Adipocyte (in vitro differentiated cells): ENCODE results near the gene CLK3.

ENCODE experiments used
- DNase-seq: peaks from one replicate; pipeline ENCODE4 v3.0.0-alpha.2; 2015; ENCODE audit warnings: low read depth
- H3K27me3 ChIP-seq: replicated peaks from 2 replicates; pipeline ENCODE4 v1.7.0; 2013; ENCODE audit warnings: mild to moderate bottlenecking, low read length, moderate library complexity; ENCODE audit not compliant: control insufficient read depth, insufficient read depth
- H3K36me3 ChIP-seq: 2 replicates; pipeline ENCODE4 v1.7.0; 2013; ENCODE audit warnings: low read length, mild to moderate bottlenecking, moderate library complexity; ENCODE audit not compliant: control insufficient read depth, insufficient read depth, severe bottlenecking
- H3K4me1 ChIP-seq: 2 replicates; pipeline ENCODE4 v1.7.0; 2013; ENCODE audit warnings: mild to moderate bottlenecking, low read length, moderate library complexity; ENCODE audit not compliant: control insufficient read depth, insufficient read depth
- H3K4me3 ChIP-seq: 2 replicates; pipeline ENCODE4 v1.7.0; 2013; ENCODE audit warnings: mild to moderate bottlenecking, low read length, moderate library complexity
- H3K9ac ChIP-seq: 2 replicates; pipeline ENCODE4 v1.7.0; 2013; ENCODE audit warnings: mild to moderate bottlenecking, low read length, moderate library complexity
- H3K9me3 ChIP-seq: 2 replicates; pipeline ENCODE4 v1.7.0; 2013; ENCODE audit warnings: mild to moderate bottlenecking, low read length, moderate library complexity; ENCODE audit not compliant: control insufficient read depth

CLK3 gene

GRCh38 chr15:74615508-74616365 lies at the start of gene CLK3:
Gene CLK3, plus strand, starts transcription at chr15:74615836. Its CDS starts 3,361 bp downstream, at chr15:74619197.
- Histone ChIP-seq H3K36me3 (peaks cover 17% of the 10 kb centered on the region), H3K9ac (peak within 1 kb of the TSS; percentile 100)
- DNase-seq, result peak; percentile 98

GRCh38 chr15:74568594-74568993 lies 47.0 kb upstream of the CLK3 start:
- Histone ChIP-seq H3K4me3 (no peak overlapping the region), H3K36me3 (peaks cover 9% of the 10 kb centered on the region), H3K27me3 (no peaks in the 10 kb centered on the region), H3K4me1 (peaks cover 15% of the 10 kb centered on the region), H3K9ac (no peak overlapping the region), H3K9me3 (no peaks in the 10 kb centered on the region)
- no peak for DNase-seq

More at GRCh38 chr15:74615508-74616365, at the start of gene CLK3:
- Histone ChIP-seq H3K4me3 (peak within 1 kb of the TSS; percentile 99), H3K9me3 (no peaks in the 10 kb centered on the region), H3K4me1 (peaks cover 41% of the 10 kb centered on the region), H3K27me3 (no peaks in the 10 kb centered on the region)

GRCh38 chr15:74569731-74570070 lies 45.9 kb upstream of the CLK3 start:
- Histone ChIP-seq H3K4me1 (peaks cover 15% of the 10 kb centered on the region), H3K9me3 (no peaks in the 10 kb centered on the region), H3K36me3 (peaks cover 17% of the 10 kb centered on the region), H3K27me3 (no peaks in the 10 kb centered on the region), H3K9ac (no peak overlapping the region), H3K4me3 (no peak overlapping the region)
- no peak for DNase-seq

- no peak for DNase-seq
- H3K9me3 ChIP-seq, result no peaks in the 10 kb centered on the region
- peaks cover 17% of the 10 kb centered on the region for H3K36me3 ChIP-seq
- H3K4me3 ChIP-seq, result no peak overlapping the region
- H3K9ac ChIP-seq, result no peak overlapping the region
- no peaks in the 10 kb centered on the region for H3K27me3 ChIP-seq
- peaks cover 15% of the 10 kb centered on the region for H3K4me1 ChIP-seq
These were observed 44.4 kb upstream of the CLK3 start for GRCh38 chr15:74571191-74571590.

- no peaks in the 10 kb centered on the region for H3K9me3 ChIP-seq
- no peak overlapping the region for H3K4me3 ChIP-seq
- DNase-seq, result no peak
- peaks cover 15% of the 10 kb centered on the region for H3K4me1 ChIP-seq
- H3K27me3 ChIP-seq, result no peaks in the 10 kb centered on the region
- H3K9ac ChIP-seq, result no peak overlapping the region
- H3K36me3 ChIP-seq, result peaks cover 17% of the 10 kb centered on the region
These were observed 41.6 kb upstream of the CLK3 start for GRCh38 chr15:74573987-74574386.

- H3K4me3 ChIP-seq, result no peak overlapping the region
- no peaks in the 10 kb centered on the region for H3K27me3 ChIP-seq
- H3K9me3 ChIP-seq, result no peaks in the 10 kb centered on the region
- no peaks in the 10 kb centered on the region for H3K4me1 ChIP-seq
- DNase-seq, result no peak
- H3K9ac ChIP-seq, result no peak overlapping the region
- peaks cover 9% of the 10 kb centered on the region for H3K36me3 ChIP-seq
These were observed 37.1 kb upstream of the CLK3 start for GRCh38 chr15:74578496-74578994.

GRCh38 chr15:74579001-74579400 lies 36.6 kb upstream of the CLK3 start:
- Histone ChIP-seq H3K9ac (no peak overlapping the region), H3K4me1 (no peaks in the 10 kb centered on the region), H3K36me3 (peaks cover 5% of the 10 kb centered on the region), H3K4me3 (no peak overlapping the region), H3K9me3 (no peaks in the 10 kb centered on the region), H3K27me3 (no peaks in the 10 kb centered on the region)
- DNase-seq, result no peak

GRCh38 chr15:74580538-74581350 lies 34.9 kb upstream of the CLK3 start:
- Histone ChIP-seq H3K4me1 (no peaks in the 10 kb centered on the region), H3K4me3 (no peak overlapping the region), H3K9me3 (no peaks in the 10 kb centered on the region), H3K27me3 (no peaks in the 10 kb centered on the region), H3K36me3 (no peaks in the 10 kb centered on the region), H3K9ac (no peak overlapping the region)
- no peak for DNase-seq

GRCh38 chr15:74584204-74584603 lies 31.4 kb upstream of the CLK3 start:
- DNase-seq, result no peak
- H3K36me3 ChIP-seq, result no peaks in the 10 kb centered on the region
- H3K4me3 ChIP-seq, result no peak overlapping the region

GRCh38 chr15:74584779-74585178 lies 30.9 kb upstream of the CLK3 start:
- no peaks in the 10 kb centered on the region for H3K9me3 ChIP-seq
- H3K4me1 ChIP-seq, result peaks cover 16% of the 10 kb centered on the region
- H3K4me3 ChIP-seq, result no peak overlapping the region
- H3K9ac ChIP-seq, result no peak overlapping the region
- no peaks in the 10 kb centered on the region for H3K36me3 ChIP-seq
- no peak for DNase-seq
- no peaks in the 10 kb centered on the region for H3K27me3 ChIP-seq

More at GRCh38 chr15:74584204-74584603, 31.4 kb upstream of the CLK3 start:
- Histone ChIP-seq H3K9me3 (no peaks in the 10 kb centered on the region), H3K4me1 (peaks cover 10% of the 10 kb centered on the region), H3K27me3 (no peaks in the 10 kb centered on the region), H3K9ac (no peak overlapping the region)

GRCh38 chr15:74585191-74585590 lies 30.4 kb upstream of the CLK3 start:
- Histone ChIP-seq H3K9me3 (no peaks in the 10 kb centered on the region), H3K4me1 (peaks cover 16% of the 10 kb centered on the region), H3K36me3 (no peaks in the 10 kb centered on the region), H3K27me3 (no peaks in the 10 kb centered on the region), H3K4me3 (no peak overlapping the region), H3K9ac (no peak overlapping the region)
- DNase-seq, result no peak
